HS-27A (cell line): ENCODE data around the gene FLRT1.

Experiments used
- DNase-seq: peaks from one replicate; pipeline ENCODE4 v3.0.0-alpha.2; 2012; ENCODE audit warnings: low read depth, missing footprints

FLRT1 gene

GRCh38 chr11:64023712-64024710 is 11.7 kb upstream of the FLRT1 start:
- DNase-seq: no peak

- no peak for DNase-seq
Observed at GRCh38 chr11:64025205-64025604, 10.5 kb upstream of the FLRT1 start.

DNA sequence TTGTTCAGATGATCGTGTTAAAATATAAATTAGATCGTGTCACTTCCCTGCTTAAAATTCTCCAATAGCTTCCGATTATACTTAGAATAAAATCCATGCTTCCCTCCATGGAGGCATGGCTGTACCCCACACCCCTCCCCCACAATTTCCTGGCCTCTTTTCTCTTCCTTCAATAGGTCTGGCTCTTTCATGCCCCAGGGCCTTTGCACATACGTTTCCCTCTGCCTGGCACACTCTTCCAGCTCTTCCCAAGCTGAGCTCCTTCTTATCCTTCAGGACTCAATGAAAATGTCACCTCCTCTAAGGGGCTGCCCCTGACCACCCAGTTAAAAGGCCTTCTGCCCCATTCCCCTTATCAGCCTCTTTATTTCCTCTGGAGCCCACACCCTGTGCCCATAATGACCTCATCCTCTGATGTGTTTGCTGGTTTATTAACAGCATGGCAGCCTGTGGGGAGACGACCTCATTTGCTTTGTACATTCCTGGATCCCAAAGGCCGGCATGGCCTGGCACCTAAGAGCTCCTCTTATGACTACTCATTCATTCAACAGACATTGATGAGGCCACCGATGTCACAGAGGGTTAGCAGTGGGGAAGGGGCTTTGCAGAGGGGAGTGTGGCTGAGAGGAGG is 9.0 kb upstream of the FLRT1 start:
- DNase-seq: no peak

- DNase-seq: no peak
Observed at GRCh38 chr11:64027651-64028397, 7.9 kb upstream of the FLRT1 start.

GRCh38 chr11:64028398-64029115 is 7.2 kb upstream of the FLRT1 start:
- no peak for DNase-seq

DNA sequence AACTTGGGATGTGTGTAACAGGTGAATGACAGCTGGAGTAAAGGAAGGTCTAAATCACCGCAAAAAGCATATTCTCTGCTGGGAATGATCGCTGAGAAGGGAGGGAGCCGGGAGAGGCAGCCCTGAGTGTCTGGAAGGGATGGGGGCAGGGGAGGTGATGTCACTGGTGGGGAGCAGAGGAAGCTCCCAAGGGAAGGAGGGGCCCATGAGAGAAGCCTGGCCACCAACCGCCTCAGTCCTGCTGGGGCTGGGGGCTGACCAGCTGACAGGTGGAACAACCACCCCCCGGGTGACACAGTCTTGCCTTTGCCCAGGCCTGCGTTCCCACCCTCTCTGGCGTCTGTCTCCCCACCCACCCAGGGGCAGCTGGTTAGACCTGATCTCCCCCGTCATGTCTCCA is 6.0 kb upstream of the FLRT1 start:
- DNase-seq: no peak

GRCh38 chr11:64031001-64031400 is 4.7 kb upstream of the FLRT1 start:
- DNase-seq: no peak

- DNase-seq: no peak
Observed at GRCh38 chr11:64032050-64032449, 3.7 kb upstream of the FLRT1 start.

- DNase-seq: no peak
Observed at GRCh38 chr11:64034411-64034811, 1.3 kb upstream of the FLRT1 start.

DNA sequence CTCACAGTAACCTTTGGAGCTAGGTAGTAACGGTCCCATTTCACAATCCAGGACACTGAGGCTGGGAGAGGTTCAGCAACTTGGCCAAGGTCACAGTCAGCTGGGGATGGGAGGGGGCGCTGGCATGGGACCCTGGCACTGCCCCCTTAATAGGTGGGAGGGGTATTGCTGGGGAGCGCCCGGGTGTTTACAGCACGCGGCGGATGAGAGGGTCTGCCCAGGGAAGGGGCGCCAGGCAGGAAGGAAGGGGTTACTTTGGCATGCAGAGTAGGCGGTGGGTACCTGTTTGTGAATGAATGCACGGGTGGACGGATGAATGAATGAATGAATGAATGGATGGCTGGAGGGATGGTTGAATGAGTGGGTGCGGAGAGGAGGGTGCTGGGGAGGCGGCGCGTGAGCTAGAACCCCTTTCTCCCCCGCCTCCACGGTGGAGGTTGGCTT is 628 bp upstream of the FLRT1 start:
- DNase-seq: no peak

DNA sequence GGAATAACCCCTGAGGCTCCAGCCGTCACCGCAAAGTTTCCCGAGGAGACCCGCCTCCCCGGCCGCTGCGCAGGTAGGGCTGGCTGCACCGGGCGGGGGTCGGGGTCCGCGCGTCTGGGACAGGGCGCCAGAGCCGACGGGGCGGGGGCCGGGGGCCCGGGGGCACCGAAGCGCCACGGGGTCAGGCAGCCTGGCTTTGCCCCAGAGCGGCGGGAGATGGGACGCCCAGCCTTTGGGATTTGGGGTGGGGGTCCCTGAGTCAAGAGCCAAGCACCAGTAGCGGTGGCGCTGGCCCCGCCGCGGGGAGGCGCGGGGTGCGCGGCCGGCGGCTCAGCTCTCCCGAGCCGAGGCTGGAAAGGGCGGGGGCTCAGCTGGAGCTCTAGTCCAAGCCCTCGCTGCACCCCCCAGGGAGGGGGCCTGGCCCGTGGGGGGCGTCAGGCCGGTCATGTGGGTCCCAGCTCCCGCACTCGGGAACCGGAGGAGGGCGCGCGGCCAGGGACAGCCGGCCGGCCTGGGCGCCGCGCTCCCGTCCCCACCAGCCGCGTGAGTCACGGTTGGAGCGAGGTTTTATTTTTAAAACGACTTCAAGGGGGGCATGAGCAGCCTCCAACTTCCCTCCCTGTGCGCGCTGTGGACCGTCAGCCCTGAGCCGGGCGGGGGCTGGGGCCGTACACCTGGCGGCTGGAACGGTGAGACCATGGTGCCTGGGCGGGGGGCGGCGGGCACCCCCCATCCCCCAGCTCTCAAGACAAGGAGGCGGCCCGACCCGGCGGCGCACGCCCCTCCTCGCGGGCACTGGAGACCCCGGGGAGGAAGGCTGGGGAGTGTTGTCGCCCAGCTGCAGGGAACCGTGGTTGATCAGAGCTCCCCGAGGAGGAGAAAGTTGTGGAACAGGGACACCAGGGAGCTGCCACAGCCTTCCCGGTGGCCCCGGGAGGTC is 626 bp downstream of the FLRT1 start:
- no peak for DNase-seq

DNA sequence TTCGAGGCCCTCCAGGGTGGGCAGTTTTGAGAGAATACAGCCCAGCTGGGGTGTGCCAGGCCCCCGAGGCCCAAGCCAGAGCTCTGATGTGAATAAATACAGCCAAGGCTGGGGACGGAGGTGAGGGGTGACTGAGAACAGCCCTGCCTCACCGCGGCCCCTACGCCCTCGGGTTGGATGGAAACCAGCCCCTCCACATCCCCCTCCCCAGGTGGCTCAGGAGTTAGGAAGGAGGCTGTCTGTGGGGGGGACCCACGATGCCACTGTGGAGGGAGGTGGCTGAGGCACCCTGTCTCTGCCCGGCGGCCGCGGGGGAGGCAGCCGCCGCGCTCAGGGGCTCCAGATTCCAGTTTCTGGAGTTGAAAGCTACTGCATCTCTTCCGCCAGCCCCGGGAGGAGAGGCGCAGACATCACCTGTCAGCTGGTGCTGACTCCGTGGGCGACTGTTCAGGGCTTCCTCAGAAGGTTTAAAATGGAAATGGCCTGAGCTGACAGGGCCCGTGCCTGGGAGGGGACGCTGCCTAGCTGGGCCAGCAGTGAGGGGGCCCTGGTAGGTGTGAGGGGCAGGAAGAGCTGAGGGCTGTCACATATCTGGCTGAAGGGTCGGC is 1.4 kb downstream of the FLRT1 start:
- DNase-seq: no peak

GRCh38 chr11:64038500-64038899 is 2.8 kb downstream of the FLRT1 start:
- DNase-seq: no peak

DNA sequence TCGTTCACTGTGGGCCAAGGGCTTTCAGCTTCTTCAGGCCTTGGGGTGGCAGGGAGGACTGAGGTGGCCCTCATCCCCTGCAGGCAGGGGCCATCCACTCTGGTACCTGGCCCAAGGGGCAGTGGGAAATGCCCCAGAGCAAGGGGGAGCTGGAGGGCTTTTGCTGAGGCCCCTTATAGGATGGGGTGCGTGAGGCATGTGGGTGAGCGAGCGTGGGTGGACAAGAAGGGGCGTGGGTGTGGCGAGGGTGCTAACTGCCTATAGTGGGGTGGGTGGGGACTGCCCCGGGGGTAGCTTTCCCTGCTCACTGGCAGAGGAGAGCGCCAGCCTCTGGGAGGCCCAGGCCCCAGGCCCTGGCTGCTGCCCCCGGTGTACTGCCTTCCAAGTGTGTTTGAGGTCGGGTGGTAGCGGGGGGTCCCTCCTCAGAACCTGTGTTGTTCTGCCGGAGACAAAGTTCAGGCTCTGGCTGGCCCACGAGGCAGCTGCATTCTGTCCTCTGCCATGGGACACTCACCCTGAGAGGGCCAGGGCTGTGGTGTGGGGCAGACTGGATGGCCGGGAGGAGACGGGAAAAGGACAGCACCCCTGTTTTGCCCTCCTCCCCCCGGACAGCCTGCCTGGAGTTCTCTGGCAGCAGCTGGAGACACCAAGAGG is 3.4 kb downstream of the FLRT1 start:
- no peak for DNase-seq

GRCh38 chr11:64040684-64041322 is 5.1 kb downstream of the FLRT1 start:
- no peak for DNase-seq

GRCh38 chr11:64041846-64042245 is 6.1 kb downstream of the FLRT1 start:
- DNase-seq: no peak

GRCh38 chr11:64042301-64042700 is 6.6 kb downstream of the FLRT1 start:
- DNase-seq: no peak

- no peak for DNase-seq
Observed at GRCh38 chr11:64043545-64043944, 7.8 kb downstream of the FLRT1 start.

DNA sequence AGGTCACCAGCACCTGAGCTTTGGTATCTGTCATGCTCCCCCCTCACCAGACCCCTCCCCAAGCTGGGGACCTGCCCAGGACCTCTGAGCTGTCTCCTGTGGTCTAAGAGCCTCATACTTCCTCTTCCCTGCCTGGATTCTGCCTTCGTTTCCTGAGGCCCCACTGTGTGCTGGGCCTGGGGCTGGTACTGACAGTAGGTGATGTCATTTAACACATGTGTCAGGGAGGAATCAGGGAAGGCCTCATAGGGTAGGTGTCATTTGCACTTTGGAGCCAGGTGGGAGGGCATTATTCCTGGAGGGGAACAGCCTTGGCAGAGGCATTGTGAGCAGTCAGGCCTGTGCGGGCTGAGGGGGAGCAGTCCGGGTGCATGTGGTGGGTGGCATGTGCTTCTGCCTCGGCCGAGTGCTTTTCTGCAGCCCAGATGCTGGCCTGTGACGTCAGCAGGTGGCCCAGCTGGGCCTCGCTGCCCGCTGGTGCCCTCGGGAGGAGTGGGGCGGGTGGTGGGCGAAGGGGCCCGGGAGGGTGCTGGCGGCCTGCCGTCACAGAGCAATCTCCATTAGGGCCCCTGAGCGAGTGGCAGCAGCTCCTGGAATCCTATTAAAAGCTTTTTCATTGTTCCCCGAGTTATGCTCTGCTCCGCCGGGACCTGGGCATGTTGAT is 9.1 kb downstream of the FLRT1 start:
- DNase-seq: no peak
